ENCODE results near the gene PARP9. TPM values are rescaled to one million over a fixed set of nuclear protein-coding genes. Genes with fewer than 3 reads are reported as not detected.

Gene PARP9
- total RNA-seq, 4 donors from 2014 or later = 26.4 to 38.8 (median 31.2) TPM

DNA sequence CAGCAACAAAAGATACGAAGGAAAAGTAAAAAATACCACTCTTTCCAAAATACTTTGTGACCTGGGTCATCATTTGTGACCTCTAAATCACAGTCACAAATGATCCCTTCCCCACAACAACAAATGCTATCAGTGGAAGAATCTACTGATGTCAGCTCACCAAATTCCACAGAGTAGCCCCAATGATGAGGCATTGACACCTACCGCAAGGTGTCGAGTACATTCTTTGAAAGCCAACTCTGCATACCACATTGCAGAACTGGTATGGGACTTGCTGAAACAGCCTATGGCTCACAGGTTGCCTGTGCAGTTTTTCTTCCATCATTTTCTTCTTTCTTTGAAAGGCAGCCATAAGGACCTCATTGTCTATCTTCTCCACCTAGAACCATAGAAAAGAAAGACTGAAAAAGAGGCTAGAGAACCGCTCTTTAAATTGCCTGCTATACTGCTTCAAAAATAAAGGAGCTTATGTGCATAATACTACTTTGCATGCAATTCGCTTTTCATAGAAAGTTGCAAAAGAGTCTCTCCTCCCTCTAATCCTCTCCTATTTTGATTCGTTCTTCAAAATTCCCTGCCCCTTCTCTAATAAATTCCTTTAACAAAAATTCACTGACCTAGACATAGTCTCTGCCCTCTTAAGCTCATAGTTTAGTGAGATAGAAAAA, 28.0 kb downstream of the PARP9 start:
- no peaks in the 10 kb centered on the region for H3K27me3 ChIP-seq
- H3K9me3 ChIP-seq = no peaks in the 10 kb centered on the region
- TF ChIP-seq, protein P1, sequence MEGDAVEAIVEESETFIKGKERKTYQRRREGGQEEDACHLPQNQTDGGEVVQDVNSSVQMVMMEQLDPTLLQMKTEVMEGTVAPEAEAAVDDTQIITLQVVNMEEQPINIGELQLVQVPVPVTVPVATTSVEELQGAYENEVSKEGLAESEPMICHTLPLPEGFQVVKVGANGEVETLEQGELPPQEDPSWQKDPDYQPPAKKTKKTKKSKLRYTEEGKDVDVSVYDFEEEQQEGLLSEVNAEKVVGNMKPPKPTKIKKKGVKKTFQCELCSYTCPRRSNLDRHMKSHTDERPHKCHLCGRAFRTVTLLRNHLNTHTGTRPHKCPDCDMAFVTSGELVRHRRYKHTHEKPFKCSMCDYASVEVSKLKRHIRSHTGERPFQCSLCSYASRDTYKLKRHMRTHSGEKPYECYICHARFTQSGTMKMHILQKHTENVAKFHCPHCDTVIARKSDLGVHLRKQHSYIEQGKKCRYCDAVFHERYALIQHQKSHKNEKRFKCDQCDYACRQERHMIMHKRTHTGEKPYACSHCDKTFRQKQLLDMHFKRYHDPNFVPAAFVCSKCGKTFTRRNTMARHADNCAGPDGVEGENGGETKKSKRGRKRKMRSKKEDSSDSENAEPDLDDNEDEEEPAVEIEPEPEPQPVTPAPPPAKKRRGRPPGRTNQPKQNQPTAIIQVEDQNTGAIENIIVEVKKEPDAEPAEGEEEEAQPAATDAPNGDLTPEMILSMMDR (IDR thresholded peaks at IDR 0.05) = no peak
- no peak for TF ChIP-seq POLR2A (IDR thresholded peaks at IDR 0.05)
- H3K4me3 ChIP-seq = no peak overlapping the region
- DNase-seq = no peak
- peaks cover 0 to 97% (median 0%) of the 10 kb centered on the region in 3 donors for H3K36me3 ChIP-seq
- no peak overlapping the region for H3K27ac ChIP-seq
- H3K4me1 ChIP-seq = no peaks in the 10 kb centered on the region

DNA sequence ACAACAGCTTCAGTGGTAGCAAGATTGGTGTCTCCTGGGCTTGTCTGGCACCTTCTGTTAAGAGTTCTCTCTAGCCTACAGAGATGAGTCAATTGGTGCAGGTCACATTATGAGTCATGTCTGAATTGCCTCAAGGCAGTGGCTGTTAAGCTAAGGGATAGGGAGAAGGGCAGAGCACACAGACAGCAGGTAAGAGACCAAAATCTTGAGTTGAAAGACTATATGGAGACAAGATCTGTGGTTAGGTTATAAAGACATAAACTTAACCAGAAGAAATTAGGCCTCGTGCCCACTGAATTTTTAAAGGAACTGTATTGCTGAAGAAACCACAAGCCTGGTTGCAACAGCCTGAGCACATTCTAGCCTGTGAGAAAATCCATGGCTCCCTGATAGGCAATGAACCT, 30.2 kb downstream of the PARP9 start:
- DNase-seq = no peak
- no peaks in the 10 kb centered on the region for H3K4me1 ChIP-seq
- peaks cover 0 to 81% (median 0%) of the 10 kb centered on the region in 3 donors for H3K36me3 ChIP-seq

DNA sequence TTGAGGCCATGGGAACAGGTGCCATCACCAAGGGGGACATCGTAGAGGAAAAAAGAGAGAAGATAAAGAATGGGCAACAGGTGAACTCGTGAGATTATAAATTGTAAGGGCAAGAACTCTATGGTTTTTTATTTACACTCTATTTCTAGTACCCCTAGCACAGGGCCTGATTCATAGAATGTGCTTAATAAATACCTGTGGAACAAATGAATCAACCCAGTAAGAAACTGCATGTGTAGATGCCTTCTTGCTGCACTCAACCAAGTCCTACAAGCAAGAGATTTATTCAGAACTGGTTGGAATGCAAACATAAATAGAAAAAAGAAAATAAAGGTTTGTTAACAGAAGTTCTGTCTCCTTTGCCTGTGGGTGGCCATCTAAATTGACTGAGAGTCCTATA, 30.6 kb downstream of the PARP9 start:
- H3K9me3 ChIP-seq = no peaks in the 10 kb centered on the region
- no peak for TF ChIP-seq POLR2A (IDR thresholded peaks at IDR 0.05)
- TF ChIP-seq, protein P1 (IDR thresholded peaks at IDR 0.05) = no peak
- H3K27ac ChIP-seq = no peak overlapping the region
- H3K4me1 ChIP-seq = no peaks in the 10 kb centered on the region
- no peak for DNase-seq
- no peak overlapping the region for H3K4me3 ChIP-seq
- no peaks in the 10 kb centered on the region for H3K27me3 ChIP-seq
- peaks cover 0 to 81% (median 0%) of the 10 kb centered on the region in 3 donors for H3K36me3 ChIP-seq

More for the DNA sequence above, 30.2 kb downstream of the PARP9 start:
- H3K4me3 ChIP-seq = no peak overlapping the region
- TF ChIP-seq, protein P1 (IDR thresholded peaks at IDR 0.05) = no peak
- no peak for TF ChIP-seq POLR2A (IDR thresholded peaks at IDR 0.05)
- no peak overlapping the region for H3K27ac ChIP-seq
- H3K27me3 ChIP-seq = no peaks in the 10 kb centered on the region
- no peaks in the 10 kb centered on the region for H3K9me3 ChIP-seq

DNA sequence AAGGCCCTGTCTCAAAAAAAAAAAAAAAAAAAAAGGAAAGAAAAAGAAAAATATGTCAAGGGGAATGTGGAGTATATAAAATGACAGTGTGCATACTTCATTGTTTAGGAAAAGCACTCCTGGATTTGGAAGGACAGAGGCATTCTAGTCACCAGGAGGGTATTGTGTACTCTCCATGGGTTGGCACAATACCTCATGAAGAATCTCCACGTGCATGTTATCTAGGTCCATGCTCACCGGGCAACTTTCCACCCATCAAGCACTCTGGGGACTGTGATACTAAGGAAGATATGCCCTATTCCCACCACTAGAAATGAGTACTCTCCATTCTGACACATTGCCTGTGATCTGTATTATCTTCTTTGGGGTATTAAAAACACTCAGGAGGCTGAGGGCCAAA, 33.9 kb downstream of the PARP9 start:
- H3K27me3 ChIP-seq = no peaks in the 10 kb centered on the region
- H3K27ac ChIP-seq = no peak overlapping the region
- no peaks in the 10 kb centered on the region for H3K9me3 ChIP-seq
- TF ChIP-seq, protein P1 (IDR thresholded peaks at IDR 0.05) = no peak
- no peak for TF ChIP-seq POLR2A (IDR thresholded peaks at IDR 0.05)
- H3K4me1 ChIP-seq = no peaks in the 10 kb centered on the region
- peaks cover 0 to 57% (median 0%) of the 10 kb centered on the region in 3 donors for H3K36me3 ChIP-seq
- no peak overlapping the region for H3K4me3 ChIP-seq
- DNase-seq = no peak

DNA sequence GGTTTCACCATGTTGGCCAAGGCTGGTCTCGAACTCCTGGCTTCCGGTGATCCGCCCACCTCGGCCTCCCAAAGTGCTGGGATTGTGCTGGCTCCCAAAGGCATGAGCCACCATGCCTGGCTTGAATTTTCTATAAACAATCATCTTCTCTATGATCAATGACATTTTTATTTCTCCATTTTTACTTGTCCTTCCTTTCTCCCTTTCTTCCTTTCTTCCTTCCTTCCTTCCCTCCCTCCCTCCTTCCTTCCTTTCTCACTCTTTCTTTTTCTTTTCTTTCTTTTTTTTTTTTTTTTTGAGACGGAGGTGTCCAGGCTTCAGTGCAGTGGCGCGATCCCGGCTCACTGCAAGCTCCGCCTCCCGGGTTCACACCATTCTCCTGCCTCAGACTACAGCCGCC, 40.8 kb downstream of the PARP9 start:
- Histone ChIP-seq H3K9me3 (no peaks in the 10 kb centered on the region), H3K36me3 (peaks cover 0 to 7% (median 0%) of the 10 kb centered on the region in 3 donors), H3K4me3 (no peak overlapping the region), H3K4me1 (no peaks in the 10 kb centered on the region), H3K27me3 (no peaks in the 10 kb centered on the region), H3K27ac (no peak overlapping the region)
- DNase-seq = no peak
- TF ChIP-seq POLR2A (IDR thresholded peaks at IDR 0.05) = no peak
- TF ChIP-seq, protein P1 (IDR thresholded peaks at IDR 0.05) = no peak
